Keratinocyte (primary cell): ENCODE data around the gene ABI2. TPM values are rescaled to one million over a fixed set of nuclear protein-coding genes. Genes with fewer than 3 reads are reported as not detected.

Experiments used
- DNase-seq: peaks from one replicate; pipeline ENCODE4 v3.0.0-alpha.2; 2011; ENCODE audit warnings: low read depth, missing footprints, low spot score
- FAIRE-seq: peaks from 2 replicates; lab custom pipeline; 2011; peaks lifted over from hg19 to GRCh38; lab: Jason Lieb, UNC
- H2AFZ ChIP-seq: 2 replicates; pipeline ENCODE4 v1.6.0; 2012; ENCODE audit warnings: low read length, control low read depth, inconsistent platforms; ENCODE audit not compliant: control insufficient read depth
- H3K27ac ChIP-seq: 2 replicates; pipeline ENCODE4 v1.5.1; 2011; ENCODE audit warnings: low read length; ENCODE audit not compliant: control insufficient read depth, insufficient read depth
- H3K27me3 ChIP-seq: 3 replicates; pipeline ENCODE4 v1.6.0; 2011; ENCODE audit warnings: low read length; ENCODE audit not compliant: control insufficient read depth, insufficient read depth; ENCODE audit errors: extremely low read depth
- H3K36me3 ChIP-seq, 2 experiments: 2 replicates in 1 of 2; 3 replicates in 1 of 2; pipeline ENCODE4 v1.5.1; 2011; ENCODE audit warnings: low read length in 2 of 2, mild to moderate bottlenecking in 1 of 2; ENCODE audit not compliant: control insufficient read depth in 2 of 2, insufficient read depth in 2 of 2; ENCODE audit errors: extremely low read depth in 1 of 2
- H3K4me1 ChIP-seq: 3 replicates; pipeline ENCODE4 v1.5.1; 2011; ENCODE audit warnings: low read length; ENCODE audit not compliant: control insufficient read depth, insufficient read depth; ENCODE audit errors: extremely low read depth
- H3K4me2 ChIP-seq: 3 replicates; pipeline ENCODE4 v1.6.0; 2011; ENCODE audit warnings: low read depth, low read length; ENCODE audit not compliant: control insufficient read depth, insufficient read depth; ENCODE audit errors: extremely low read depth
- H3K4me3 ChIP-seq, 3 experiments: fragments of 200-600 bp in 1 of 3; sonication (generic) in 1 of 3; 2 replicates in 2 of 3; 3 replicates in 1 of 3; pipeline ENCODE4 v1.5.1; 2011 to 2016; ENCODE audit warnings: low read length in 3 of 3, mild to moderate bottlenecking in 3 of 3, control low read depth in 2 of 3, inconsistent platforms in 1 of 3, low read depth in 1 of 3, mixed read lengths in 1 of 3, mixed run types in 1 of 3, moderate library complexity in 1 of 3; ENCODE audit not compliant: control insufficient read depth in 2 of 3, insufficient read depth in 2 of 3; ENCODE audit errors: extremely low read depth in 1 of 3
- H3K79me2 ChIP-seq: 2 replicates; pipeline ENCODE4 v1.6.0; 2012; ENCODE audit warnings: low read length; ENCODE audit not compliant: control insufficient read depth, insufficient read depth
- H3K9ac ChIP-seq: 3 replicates; pipeline ENCODE4 v1.6.0; 2011; ENCODE audit warnings: low read length; ENCODE audit not compliant: control insufficient read depth, insufficient read depth; ENCODE audit errors: extremely low read depth
- H3K9me1 ChIP-seq: 3 replicates; pipeline ENCODE4 v1.6.0; 2011; ENCODE audit warnings: low read length; ENCODE audit not compliant: control insufficient read depth, insufficient read depth; ENCODE audit errors: extremely low read depth
- H3K9me3 ChIP-seq: 2 replicates; pipeline ENCODE4 v1.5.1; 2012; ENCODE audit warnings: low read depth, low read length; ENCODE audit not compliant: control insufficient read depth
- H4K20me1 ChIP-seq: 3 replicates; pipeline ENCODE4 v1.6.0; 2011; ENCODE audit warnings: low read length; ENCODE audit not compliant: control insufficient read depth, insufficient read depth; ENCODE audit errors: extremely low read depth
- CTCF ChIP-seq, 3 experiments: IDR thresholded peaks in 1 of 3; conservative IDR thresholded peaks in 1 of 3; optimal IDR thresholded peaks in 1 of 3; 2 replicates in 2 of 3; 3 replicates in 1 of 3; pipeline versions ENCODE3 to v1.5.1; 2011; ENCODE audit warnings: low read length in 3 of 3, mild to moderate bottlenecking in 3 of 3, moderate library complexity in 2 of 3, control low read depth in 1 of 3, inconsistent platforms in 1 of 3; ENCODE audit not compliant: insufficient read depth in 2 of 3; ENCODE audit errors: extremely low read depth in 1 of 3
- EZH2 ChIP-seq: IDR thresholded peaks from one replicate; pipeline ENCODE4 v1.6.1; 2012; ENCODE audit warnings: inconsistent platforms, mild to moderate bottlenecking, low read length, moderate library complexity
- dilution Hi-C: fragments of 300-500 bp; cut with MboI; formaldehyde crosslinking; loops from one replicate; pipeline ENCODE4 v1.7.0; 2020; ENCODE audit warnings: low sequenced_read_pairs; ENCODE audit not compliant: extremely low pct_ligation_motif_present
- polyA plus RNA-seq, 5 experiments: library from polyadenylated mRNA; depleted of rRNA in 3 of 5; stranded (reverse) in 3 of 5; stranded (forward) in 1 of 5; unstranded in 1 of 5; fragments of >200 nt; gene quantifications; 1 replicate in 1 of 5; 2 replicates in 3 of 5; 3 replicates in 1 of 5; pipeline versions ENCODE4 v1.2.1 to v1.2.3, GENCODE V29; 2011 to 2012; ENCODE audit warnings: missing spikeins in 2 of 5, low read depth in 1 of 5, low replicate concordance in 1 of 5

The ABI2 gene
- polyA plus RNA-seq, 1 donor (not counting 4 experiments of a cell fraction or from before 2014, with no cell fraction given) = 12.9 TPM

DNA sequence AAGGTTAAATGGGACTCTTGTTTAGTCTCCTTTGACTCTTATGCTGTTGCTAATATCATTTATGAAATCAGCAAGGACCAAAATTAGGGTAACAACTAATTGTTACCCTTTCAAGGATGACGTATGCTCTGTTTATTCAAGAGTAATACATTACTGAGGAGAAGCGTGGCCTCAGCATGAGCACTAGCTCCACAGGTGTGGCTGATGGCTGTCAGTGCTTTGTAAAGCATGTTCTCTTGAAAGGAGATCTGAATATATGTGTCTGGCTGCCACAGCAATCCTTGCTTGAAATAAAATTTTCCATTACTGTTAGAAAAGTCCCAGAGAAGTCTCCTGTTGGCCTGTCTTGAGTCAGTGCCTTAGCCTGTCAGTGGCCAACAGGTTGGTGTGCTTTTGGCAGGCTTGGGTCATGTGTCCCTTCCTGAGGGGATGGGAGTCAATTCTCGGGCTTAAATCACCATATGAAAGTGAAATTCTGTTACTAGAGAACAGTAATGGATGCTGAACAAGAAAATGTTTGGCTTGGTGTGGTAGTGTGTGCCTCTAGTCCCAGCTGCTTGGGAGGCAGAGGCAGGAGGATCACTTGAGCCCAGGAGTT is 32.7 kb downstream of the ABI2 start:
- no peak for TF ChIP-seq EZH2
- no peak overlapping the region for H2AFZ ChIP-seq
- no peak overlapping the region for H3K4me3 ChIP-seq
- H4K20me1 ChIP-seq = no peaks in the 10 kb centered on the region
- dilution Hi-C loops = no loop called here
- H3K9me3 ChIP-seq = no peaks in the 10 kb centered on the region
- H3K36me3 ChIP-seq = no peaks in the 10 kb centered on the region
- H3K4me2 ChIP-seq = no peak overlapping the region
- no peak overlapping the region for H3K27ac ChIP-seq
- no peaks in the 10 kb centered on the region for H3K9me1 ChIP-seq
- H3K4me1 ChIP-seq = no peaks in the 10 kb centered on the region
- FAIRE-seq (no peak), DNase-seq (no peak)
- H3K9ac ChIP-seq = no peak overlapping the region
- H3K27me3 ChIP-seq = no peaks in the 10 kb centered on the region
- peaks cover 2% of the 10 kb centered on the region for H3K79me2 ChIP-seq

GRCh38 chr2:203361495-203361894 is 33.3 kb downstream of the ABI2 start:
- FAIRE-seq = no peak
- Histone ChIP-seq H2AFZ (no peak overlapping the region), H3K79me2 (peaks cover 2% of the 10 kb centered on the region), H3K9me3 (no peaks in the 10 kb centered on the region), H3K36me3 (no peaks in the 10 kb centered on the region), H3K27me3 (no peaks in the 10 kb centered on the region), H4K20me1 (no peaks in the 10 kb centered on the region), H3K9ac (no peak overlapping the region), H3K4me2 (no peak overlapping the region), H3K4me3 (no peak overlapping the region), H3K27ac (no peak overlapping the region), H3K4me1 (no peaks in the 10 kb centered on the region), H3K9me1 (no peaks in the 10 kb centered on the region)
- no peak for DNase-seq
- TF ChIP-seq EZH2 (no peak), CTCF (optimal IDR thresholded peaks at IDR 0.05 in 1 of 3, IDR thresholded peaks at IDR 0.05 in 1 of 3, conservative IDR thresholded peaks at IDR 0.05 in 1 of 3; ENCODE audit: extremely low read depth in 1 of 3, insufficient read depth in 2 of 3, low read length in 3 of 3) (no peak)
- dilution Hi-C loops = no loop called here

GRCh38 chr2:203361922-203362321 is 33.7 kb downstream of the ABI2 start:
- no peak for DNase-seq
- TF ChIP-seq EZH2 = no peak
- no peak for TF ChIP-seq CTCF (optimal IDR thresholded peaks at IDR 0.05 in 1 of 3, IDR thresholded peaks at IDR 0.05 in 1 of 3, conservative IDR thresholded peaks at IDR 0.05 in 1 of 3; ENCODE audit: extremely low read depth in 1 of 3, insufficient read depth in 2 of 3, low read length in 3 of 3)
- Histone ChIP-seq H3K27me3 (no peaks in the 10 kb centered on the region), H3K9me3 (no peaks in the 10 kb centered on the region), H3K9ac (no peak overlapping the region), H3K36me3 (no peaks in the 10 kb centered on the region), H4K20me1 (no peaks in the 10 kb centered on the region), H3K27ac (no peak overlapping the region), H3K4me3 (no peak overlapping the region), H2AFZ (no peak overlapping the region), H3K4me1 (no peaks in the 10 kb centered on the region), H3K79me2 (peaks cover 2% of the 10 kb centered on the region), H3K9me1 (no peaks in the 10 kb centered on the region), H3K4me2 (no peak overlapping the region)
- FAIRE-seq = no peak
- dilution Hi-C loops = no loop called here
